H9 (cell line): ENCODE data around the gene NR3C2. TPM values are rescaled to one million over a fixed set of nuclear protein-coding genes. Genes with fewer than 3 reads are reported as not detected.

Experiments
- DNase-seq: peaks from one replicate; pipeline ENCODE4 v3.0.0-alpha.2; 2017
- H2AFZ ChIP-seq: one replicate; pipeline ENCODE4 v1.6.1; 2013; ENCODE audit warnings: mild to moderate bottlenecking, low read length, control low read depth, moderate library complexity
- H2AK5ac ChIP-seq: 2 replicates; pipeline ENCODE4 v1.6.1; 2013; ENCODE audit warnings: low read length, control low read depth, mixed read lengths; ENCODE audit not compliant: insufficient read length
- H2BK120ac ChIP-seq: one replicate; pipeline ENCODE4 v1.6.1; 2013; ENCODE audit warnings: low read depth, mild to moderate bottlenecking, low read length, control low read depth, inconsistent platforms; ENCODE audit not compliant: poor library complexity, severe bottlenecking
- H2BK12ac ChIP-seq: 2 replicates; pipeline ENCODE4 v1.6.1; 2013; ENCODE audit warnings: low read length, control low read depth, mixed read lengths, low read depth; ENCODE audit not compliant: insufficient read length
- H2BK15ac ChIP-seq: 2 replicates; pipeline ENCODE4 v1.6.1; 2013; ENCODE audit warnings: low read depth, low read length, control low read depth
- H2BK20ac ChIP-seq: one replicate; pipeline ENCODE4 v1.6.1; 2013; ENCODE audit warnings: low read depth, mild to moderate bottlenecking, low read length, control low read depth, inconsistent platforms; ENCODE audit not compliant: poor library complexity, severe bottlenecking
- H2BK5ac ChIP-seq: 2 replicates; pipeline ENCODE4 v1.6.1; 2013; ENCODE audit warnings: low read length, control low read depth, mixed read lengths; ENCODE audit not compliant: insufficient read length
- H3K14ac ChIP-seq: 2 replicates; pipeline ENCODE4 v1.6.1; 2013; ENCODE audit warnings: low read length, control low read depth; ENCODE audit not compliant: insufficient read depth
- H3K18ac ChIP-seq: 2 replicates; pipeline ENCODE4 v1.6.1; 2013; ENCODE audit warnings: low read depth, mild to moderate bottlenecking, mixed read lengths, low read length, control low read depth; ENCODE audit not compliant: insufficient read length
- H3K23ac ChIP-seq: 2 replicates; pipeline ENCODE4 v1.6.1; 2013; ENCODE audit warnings: low read length, control low read depth, mixed read lengths, low read depth; ENCODE audit not compliant: insufficient read length
- H3K23me2 ChIP-seq: 2 replicates; pipeline ENCODE4 v1.6.1; 2013; ENCODE audit warnings: low read depth, mild to moderate bottlenecking, mixed read lengths, low read length, control low read depth; ENCODE audit not compliant: insufficient read length, poor library complexity, severe bottlenecking
- H3K27ac ChIP-seq: 2 replicates; pipeline ENCODE4 v1.5.1; 2013; ENCODE audit warnings: low read length, control low read depth, mixed read lengths, low read depth; ENCODE audit not compliant: insufficient read length
- H3K27me3 ChIP-seq: 2 replicates; pipeline ENCODE4 v1.6.1; 2013; ENCODE audit warnings: low read length, control low read depth, inconsistent platforms; ENCODE audit not compliant: insufficient read depth
- H3K4ac ChIP-seq: 2 replicates; pipeline ENCODE4 v1.6.1; 2013; ENCODE audit warnings: low read depth, mild to moderate bottlenecking, control low read depth, inconsistent platforms, low read length, moderate library complexity
- H3K4me1 ChIP-seq: 2 replicates; pipeline ENCODE4 v1.6.1; 2013; ENCODE audit warnings: low read length, control low read depth, inconsistent platforms; ENCODE audit not compliant: insufficient read depth
- H3K4me2 ChIP-seq: 2 replicates; pipeline ENCODE4 v1.6.1; 2013; ENCODE audit warnings: low read length, control low read depth, mixed read lengths; ENCODE audit not compliant: insufficient read length, insufficient read depth
- H3K56ac ChIP-seq: 2 replicates; pipeline ENCODE4 v1.6.1; 2013; ENCODE audit warnings: low read depth, mild to moderate bottlenecking, mixed read lengths, low read length, control low read depth; ENCODE audit not compliant: insufficient read length
- H3K79me1 ChIP-seq: 2 replicates; pipeline ENCODE4 v1.6.1; 2013; ENCODE audit warnings: low read depth, mild to moderate bottlenecking, moderate library complexity, low read length, control low read depth, inconsistent platforms; ENCODE audit not compliant: insufficient read depth, poor library complexity, severe bottlenecking
- H3K79me2 ChIP-seq: 2 replicates; pipeline ENCODE4 v1.6.1; 2013; ENCODE audit warnings: low read length, control low read depth, inconsistent platforms; ENCODE audit not compliant: insufficient read depth
- H3K9ac ChIP-seq: 2 replicates; pipeline ENCODE4 v1.6.1; 2013; ENCODE audit warnings: low read length, control low read depth, mixed read lengths; ENCODE audit not compliant: insufficient read length; ENCODE audit errors: extremely low read depth
- H3K9me3 ChIP-seq: one replicate; pipeline ENCODE4 v1.6.1; 2013; ENCODE audit warnings: low read depth, low read length, inconsistent platforms; ENCODE audit not compliant: control insufficient read depth
- H3T11ph ChIP-seq: one replicate; pipeline ENCODE4 v1.6.1; 2013; ENCODE audit warnings: mild to moderate bottlenecking, low read length, control low read depth, inconsistent platforms
- H4K20me1 ChIP-seq: one replicate; pipeline ENCODE4 v1.6.1; 2013; ENCODE audit not compliant: control insufficient read depth, insufficient read length, insufficient read depth
- H4K5ac ChIP-seq: 2 replicates; pipeline ENCODE4 v1.6.1; 2013; ENCODE audit warnings: low read depth, mild to moderate bottlenecking, mixed read lengths, low read length, control low read depth; ENCODE audit not compliant: insufficient read length
- H4K8ac ChIP-seq: replicated peaks from 2 replicates; pipeline ENCODE4 v1.6.1; 2013; ENCODE audit warnings: low read length, control low read depth, mixed read lengths, low read depth; ENCODE audit not compliant: insufficient read length
- H4K91ac ChIP-seq: 2 replicates; pipeline ENCODE4 v1.6.1; 2013; ENCODE audit warnings: low read depth, mild to moderate bottlenecking, moderate library complexity, mixed read lengths, low read length, control low read depth; ENCODE audit not compliant: insufficient read length
- H3K27ac Mint-ChIP-seq, 3 experiments: 2 replicates in 2 of 3; 3 replicates in 1 of 3; pipeline ENCODE4 v1.8.0; 2020 to 2021; ENCODE audit warnings: mixed read lengths in 3 of 3, mild to moderate bottlenecking in 1 of 3, moderate library complexity in 1 of 3
- H3K27me3 Mint-ChIP-seq: 2 replicates; pipeline ENCODE4 v1.8.0; 2021; ENCODE audit warnings: low read depth, mild to moderate bottlenecking, moderate library complexity, mixed read lengths
- H3K36me3 Mint-ChIP-seq, 3 experiments: 2 replicates in 2 of 3; 3 replicates in 1 of 3; pipeline ENCODE4 v1.8.0; 2020 to 2021; ENCODE audit warnings: low read depth in 3 of 3, mixed read lengths in 3 of 3; ENCODE audit not compliant: insufficient read depth in 1 of 3
- H3K4me1 Mint-ChIP-seq, 2 experiments: 2 replicates each; pipeline ENCODE4 v1.8.0; 2020; ENCODE audit warnings: mixed read lengths in 2 of 2
- H3K4me3 Mint-ChIP-seq, 2 experiments: 2 replicates in 1 of 2; 3 replicates in 1 of 2; pipeline ENCODE4 v1.8.0; 2020 to 2021; ENCODE audit warnings: mild to moderate bottlenecking in 2 of 2, mixed read lengths in 2 of 2, moderate library complexity in 1 of 2
- H3K9me3 Mint-ChIP-seq, 2 experiments: 2 replicates in 1 of 2; 3 replicates in 1 of 2; pipeline ENCODE4 v1.8.0; 2020; ENCODE audit warnings: mild to moderate bottlenecking in 2 of 2, mixed read lengths in 2 of 2, moderate library complexity in 1 of 2
- WGBS: extraction: QIAGEN DNeasy Blood & Tissue Kit; methylation state at CpG from one replicate; pipeline ENCODE4 v1.1.7; 2013; ENCODE audit warnings: missing lambda C conversion rate, low lambda C conversion rate, mixed read lengths; ENCODE audit not compliant: insufficient read length; ENCODE audit errors: extremely low coverage; 5-methylcytosine and 5-hydroxymethylcytosine counted together
- total RNA-seq: library from RNA; stranded (reverse); gene quantifications from 2 replicates; pipeline ENCODE4 v1.2.1, GENCODE V29; 2021
- TF ChIP-seq, protein P1 (sequence below): fragments of 200-600 bp; sonication (generic); conservative IDR thresholded peaks from 3 replicates; pipeline ENCODE4 v1.8.0; 2021; ENCODE audit warnings: antibody characterized with exemption, mild to moderate bottlenecking

NR3C2 gene
- total RNA-seq, 1 experiment from 2014 or later = 1.4 TPM

GRCh38 chr4:148141501-148141900 is 300.7 kb downstream of the NR3C2 start:
- no peak overlapping the region for H3K9ac ChIP-seq
- WGBS = no CpG with 5 or more reads among the region's 3 CpGs
- no peak overlapping the region for H2AK5ac ChIP-seq
- no peak overlapping the region for H3K18ac ChIP-seq
- H3K27ac ChIP-seq = no peak overlapping the region
- H3T11ph ChIP-seq = no peak overlapping the region
- H3K27me3 ChIP-seq = no peaks in the 10 kb centered on the region
- no peaks in the 10 kb centered on the region for H3K9me3 ChIP-seq
- Mint-ChIP-seq H3K27me3 (no peaks in the 10 kb centered on the region), H3K4me3 (no peak overlapping the region), H3K9me3 (no peaks in the 10 kb centered on the region), H3K4me1 (peaks cover 6% of the 10 kb centered on the region in 2 experiments; a peak in 3 of 4 replicates), H3K36me3 (no peaks in the 10 kb centered on the region), H3K27ac (peak overlapping the region in 2 of 3 experiments; percentile 13 to 78; a peak in 1 of 7 replicates)
- H2AFZ ChIP-seq = no peak overlapping the region
- H2BK15ac ChIP-seq = no peak overlapping the region
- H4K5ac ChIP-seq = no peak overlapping the region
- H3K23me2 ChIP-seq = peaks cover 3% of the 10 kb centered on the region
- H3K79me2 ChIP-seq = no peaks in the 10 kb centered on the region
- H4K91ac ChIP-seq = no peak overlapping the region
- no peak overlapping the region for H2BK20ac ChIP-seq
- H4K8ac ChIP-seq = no peak overlapping the region
- no peak overlapping the region for H2BK5ac ChIP-seq
- H3K4me2 ChIP-seq = no peak overlapping the region
- no peaks in the 10 kb centered on the region for H3K79me1 ChIP-seq
- no peak for DNase-seq
- TF ChIP-seq, protein P1, sequence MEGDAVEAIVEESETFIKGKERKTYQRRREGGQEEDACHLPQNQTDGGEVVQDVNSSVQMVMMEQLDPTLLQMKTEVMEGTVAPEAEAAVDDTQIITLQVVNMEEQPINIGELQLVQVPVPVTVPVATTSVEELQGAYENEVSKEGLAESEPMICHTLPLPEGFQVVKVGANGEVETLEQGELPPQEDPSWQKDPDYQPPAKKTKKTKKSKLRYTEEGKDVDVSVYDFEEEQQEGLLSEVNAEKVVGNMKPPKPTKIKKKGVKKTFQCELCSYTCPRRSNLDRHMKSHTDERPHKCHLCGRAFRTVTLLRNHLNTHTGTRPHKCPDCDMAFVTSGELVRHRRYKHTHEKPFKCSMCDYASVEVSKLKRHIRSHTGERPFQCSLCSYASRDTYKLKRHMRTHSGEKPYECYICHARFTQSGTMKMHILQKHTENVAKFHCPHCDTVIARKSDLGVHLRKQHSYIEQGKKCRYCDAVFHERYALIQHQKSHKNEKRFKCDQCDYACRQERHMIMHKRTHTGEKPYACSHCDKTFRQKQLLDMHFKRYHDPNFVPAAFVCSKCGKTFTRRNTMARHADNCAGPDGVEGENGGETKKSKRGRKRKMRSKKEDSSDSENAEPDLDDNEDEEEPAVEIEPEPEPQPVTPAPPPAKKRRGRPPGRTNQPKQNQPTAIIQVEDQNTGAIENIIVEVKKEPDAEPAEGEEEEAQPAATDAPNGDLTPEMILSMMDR = no peak
- no peaks in the 10 kb centered on the region for H3K4me1 ChIP-seq
- H3K14ac ChIP-seq = no peak overlapping the region
- no peaks in the 10 kb centered on the region for H4K20me1 ChIP-seq
- no peak overlapping the region for H3K23ac ChIP-seq
- H2BK120ac ChIP-seq = no peak overlapping the region
- no peak overlapping the region for H3K56ac ChIP-seq
- no peak overlapping the region for H2BK12ac ChIP-seq
- no peak overlapping the region for H3K4ac ChIP-seq
